GM18520 (cell line): ENCODE data around the gene FAT2.
"Not testable (repeated sequence)": the region's sequence is repeated elsewhere in the genome, so short reads cannot be mapped to it uniquely, and the experiment has no call there.

Experiments
- ATAC-seq: cut with Tn5 transposase; IDR thresholded peaks from one replicate; pipeline ENCODE4 v1.9.1; 2021; ENCODE audit not compliant: unreplicated experiment

The FAT2 gene

GRCh38 chr5:151581812-151582583 lies 9.1 kb downstream of the FAT2 start:
- no peak for ATAC-seq

- ATAC-seq: no peak
Measured at GRCh38 chr5:151581347-151581746, 9.8 kb downstream of the FAT2 start.

- ATAC-seq: no peak
Measured at GRCh38 chr5:151580858-151581257, 10.3 kb downstream of the FAT2 start.

GRCh38 chr5:151580239-151580638 lies 10.9 kb downstream of the FAT2 start:
- no peak for ATAC-seq

GRCh38 chr5:151579146-151579545 lies 12.0 kb downstream of the FAT2 start:
- not testable (repeated sequence) for ATAC-seq

GRCh38 chr5:151578326-151579025 lies 12.7 kb downstream of the FAT2 start:
- ATAC-seq: no peak

- no peak for ATAC-seq
Measured at GRCh38 chr5:151577566-151577965, 13.6 kb downstream of the FAT2 start.

- no peak for ATAC-seq
Measured at GRCh38 chr5:151574444-151574996, 16.6 kb downstream of the FAT2 start.

- ATAC-seq: no peak
Measured at GRCh38 chr5:151572657-151573368, 18.3 kb downstream of the FAT2 start.

- no peak for ATAC-seq
Measured at GRCh38 chr5:151571270-151572173, 19.6 kb downstream of the FAT2 start.

- no peak for ATAC-seq
Measured at GRCh38 chr5:151570512-151571269, 20.4 kb downstream of the FAT2 start.

GRCh38 chr5:151570058-151570457 lies 21.1 kb downstream of the FAT2 start:
- ATAC-seq: no peak

- no peak for ATAC-seq
Measured at GRCh38 chr5:151569132-151570046, 21.7 kb downstream of the FAT2 start.

GRCh38 chr5:151568036-151568435 lies 23.1 kb downstream of the FAT2 start:
- no peak for ATAC-seq

GRCh38 chr5:151565971-151566370 lies 25.2 kb downstream of the FAT2 start:
- no peak for ATAC-seq

GRCh38 chr5:151562019-151562707 lies 29.0 kb downstream of the FAT2 start:
- no peak for ATAC-seq

- no peak for ATAC-seq
Measured at GRCh38 chr5:151557951-151558350, 33.2 kb downstream of the FAT2 start.

- no peak for ATAC-seq
Measured at GRCh38 chr5:151557466-151557865, 33.7 kb downstream of the FAT2 start.
